ENCODE measurements around the gene PIGC. TPM values are rescaled to one million over a fixed set of nuclear protein-coding genes. Genes with fewer than 3 reads are reported as not detected.

The PIGC gene
- total RNA-seq, 1 donor from 2014 or later = 20.7 TPM

- no peak for DNase-seq (ENCODE audit: low spot score)
- Mint-ChIP-seq H3K36me3 (ENCODE audit: low read depth) (no peaks in the 10 kb centered on the region), H3K27me3 (ENCODE audit: low read depth) (no peaks in the 10 kb centered on the region), H3K27ac (no peak overlapping the region), H3K9me3 (no peaks in the 10 kb centered on the region), H3K4me1 (ENCODE audit: low read depth) (peaks cover 37% of the 10 kb centered on the region), H3K4me3 (ENCODE audit: low read depth) (no peak overlapping the region)
- intact Hi-C loops (cut with micrococcal nuclease) = loop anchor here (1.0 kb wide), 2 partner anchors 265 to 310 kb away; no protein-coding TSS in a partner anchor
These were observed 43.8 kb downstream of the PIGC start for GRCh38 chr1:172399756-172400721.

- H3K4me1 Mint-ChIP-seq (ENCODE audit: low read depth) = peaks cover 45% of the 10 kb centered on the region
- H3K4me3 Mint-ChIP-seq (ENCODE audit: low read depth) = no peak overlapping the region
- H3K27me3 Mint-ChIP-seq (ENCODE audit: low read depth) = no peaks in the 10 kb centered on the region
- no peaks in the 10 kb centered on the region for H3K9me3 Mint-ChIP-seq
- intact Hi-C loops (cut with micrococcal nuclease) = loop anchor here (1.0 kb wide), 2 partner anchors 264 to 309 kb away; no protein-coding TSS in a partner anchor
- H3K27ac Mint-ChIP-seq = peak overlapping the region; percentile 18
- no peak for DNase-seq (ENCODE audit: low spot score)
- no peaks in the 10 kb centered on the region for H3K36me3 Mint-ChIP-seq (ENCODE audit: low read depth)
These were observed 44.7 kb downstream of the PIGC start for GRCh38 chr1:172398970-172399755.

- DNase-seq (ENCODE audit: low spot score) = no peak
- intact Hi-C loops (cut with micrococcal nuclease) = no loop called here
- H3K4me3 Mint-ChIP-seq (ENCODE audit: low read depth) = no peak overlapping the region
- H3K27me3 Mint-ChIP-seq (ENCODE audit: low read depth) = no peaks in the 10 kb centered on the region
- H3K27ac Mint-ChIP-seq = peak overlapping the region; percentile 35
- H3K4me1 Mint-ChIP-seq (ENCODE audit: low read depth) = peaks cover 52% of the 10 kb centered on the region
- H3K9me3 Mint-ChIP-seq = no peaks in the 10 kb centered on the region
- H3K36me3 Mint-ChIP-seq (ENCODE audit: low read depth) = no peaks in the 10 kb centered on the region
These were observed 45.7 kb downstream of the PIGC start for GRCh38 chr1:172398193-172398592.

- DNase-seq (ENCODE audit: low spot score) = no peak
- Mint-ChIP-seq H3K27ac (no peak overlapping the region), H3K9me3 (no peaks in the 10 kb centered on the region), H3K36me3 (ENCODE audit: low read depth) (no peaks in the 10 kb centered on the region), H3K4me3 (ENCODE audit: low read depth) (no peak overlapping the region), H3K4me1 (ENCODE audit: low read depth) (peaks cover 51% of the 10 kb centered on the region), H3K27me3 (ENCODE audit: low read depth) (no peaks in the 10 kb centered on the region)
- intact Hi-C loops (cut with micrococcal nuclease) = no loop called here
These were observed 46.2 kb downstream of the PIGC start for GRCh38 chr1:172397633-172398032.

GRCh38 chr1:172397221-172397620, 46.6 kb downstream of the PIGC start:
- DNase-seq (ENCODE audit: low spot score) = no peak
- intact Hi-C loops (cut with micrococcal nuclease) = no loop called here
- no peak overlapping the region for H3K27ac Mint-ChIP-seq
- peaks cover 51% of the 10 kb centered on the region for H3K4me1 Mint-ChIP-seq (ENCODE audit: low read depth)
- no peaks in the 10 kb centered on the region for H3K9me3 Mint-ChIP-seq
- H3K36me3 Mint-ChIP-seq (ENCODE audit: low read depth) = no peaks in the 10 kb centered on the region
- H3K27me3 Mint-ChIP-seq (ENCODE audit: low read depth) = no peaks in the 10 kb centered on the region
- no peak overlapping the region for H3K4me3 Mint-ChIP-seq (ENCODE audit: low read depth)

GRCh38 chr1:172395576-172395975, 48.3 kb downstream of the PIGC start:
- Mint-ChIP-seq H3K27ac (no peak overlapping the region), H3K4me1 (ENCODE audit: low read depth) (peaks cover 56% of the 10 kb centered on the region), H3K4me3 (ENCODE audit: low read depth) (no peak overlapping the region), H3K9me3 (no peaks in the 10 kb centered on the region), H3K27me3 (ENCODE audit: low read depth) (no peaks in the 10 kb centered on the region), H3K36me3 (ENCODE audit: low read depth) (no peaks in the 10 kb centered on the region)
- no peak for DNase-seq (ENCODE audit: low spot score)
- intact Hi-C loops (cut with micrococcal nuclease) = loop anchor here (2.0 kb wide), 3 partner anchors 57 to 393 kb away; no protein-coding TSS in a partner anchor

- peak overlapping the region; percentile 33 for H3K4me3 Mint-ChIP-seq (ENCODE audit: low read depth)
- H3K27me3 Mint-ChIP-seq (ENCODE audit: low read depth) = peaks cover 3% of the 10 kb centered on the region
- intact Hi-C loops (cut with micrococcal nuclease) = loop anchor here (1.0 to 2.0 kb wide), 6 partner anchors 15 to 392 kb away; no protein-coding TSS in a partner anchor
- peaks cover 54% of the 10 kb centered on the region for H3K4me1 Mint-ChIP-seq (ENCODE audit: low read depth)
- DNase-seq (ENCODE audit: low spot score) = no peak
- H3K27ac Mint-ChIP-seq = peak overlapping the region; percentile 61
- H3K36me3 Mint-ChIP-seq (ENCODE audit: low read depth) = no peaks in the 10 kb centered on the region
- H3K9me3 Mint-ChIP-seq = no peaks in the 10 kb centered on the region
These were observed 49.1 kb downstream of the PIGC start for GRCh38 chr1:172394811-172395210.

- Mint-ChIP-seq H3K4me3 (ENCODE audit: low read depth) (peak overlapping the region; percentile 53), H3K27me3 (ENCODE audit: low read depth) (peaks cover 3% of the 10 kb centered on the region), H3K9me3 (no peaks in the 10 kb centered on the region), H3K27ac (peak overlapping the region; percentile 61), H3K36me3 (ENCODE audit: low read depth) (no peaks in the 10 kb centered on the region), H3K4me1 (ENCODE audit: low read depth) (peaks cover 49% of the 10 kb centered on the region)
- intact Hi-C loops (cut with micrococcal nuclease) = loop anchor here (1.0 to 2.0 kb wide), 6 partner anchors 14 to 391 kb away; no protein-coding TSS in a partner anchor
- DNase-seq (ENCODE audit: low spot score) = peak; percentile 71
These were observed 49.6 kb downstream of the PIGC start for GRCh38 chr1:172394141-172394751.

- no peak overlapping the region for H3K4me3 Mint-ChIP-seq (ENCODE audit: low read depth)
- intact Hi-C loops (cut with micrococcal nuclease) = no loop called here
- H3K4me1 Mint-ChIP-seq (ENCODE audit: low read depth) = peaks cover 40% of the 10 kb centered on the region
- DNase-seq (ENCODE audit: low spot score) = no peak
- H3K36me3 Mint-ChIP-seq (ENCODE audit: low read depth) = no peaks in the 10 kb centered on the region
- no peak overlapping the region for H3K27ac Mint-ChIP-seq
- no peaks in the 10 kb centered on the region for H3K9me3 Mint-ChIP-seq
- H3K27me3 Mint-ChIP-seq (ENCODE audit: low read depth) = peaks cover 3% of the 10 kb centered on the region
These were observed 50.5 kb downstream of the PIGC start for GRCh38 chr1:172393354-172393753.

- Mint-ChIP-seq H3K9me3 (no peaks in the 10 kb centered on the region), H3K27me3 (ENCODE audit: low read depth) (peaks cover 3% of the 10 kb centered on the region), H3K27ac (no peak overlapping the region), H3K4me1 (ENCODE audit: low read depth) (peaks cover 31% of the 10 kb centered on the region), H3K4me3 (ENCODE audit: low read depth) (no peak overlapping the region), H3K36me3 (ENCODE audit: low read depth) (no peaks in the 10 kb centered on the region)
- no peak for DNase-seq (ENCODE audit: low spot score)
- intact Hi-C loops (cut with micrococcal nuclease) = no loop called here
These were observed 51.9 kb downstream of the PIGC start for GRCh38 chr1:172391976-172392375.
